PFSK-1 (cell line): ENCODE data around the gene TP63.

ENCODE experiments used
- POLR2AphosphoS5 ChIP-seq: IDR thresholded peaks from 2 replicates; pipeline ENCODE4 v1.6.1; 2012; ENCODE audit warnings: low read depth, mild to moderate bottlenecking, control low read depth, low read length, moderate library complexity
- REST ChIP-seq, 2 experiments: IDR thresholded peaks; 2 replicates each; pipeline versions ENCODE4 v1.6.1 to v1.8.0; 2011 to 2012; ENCODE audit warnings: low read depth in 2 of 2, low read length in 2 of 2, control low read depth in 1 of 2, inconsistent platforms in 1 of 2, mild to moderate bottlenecking in 1 of 2, moderate library complexity in 1 of 2; ENCODE audit not compliant: insufficient read depth in 1 of 2
- SIN3A ChIP-seq: IDR thresholded peaks from 2 replicates; pipeline ENCODE4 v1.6.1; 2012; ENCODE audit warnings: mild to moderate bottlenecking, low read length, moderate library complexity, borderline replicate concordance; ENCODE audit not compliant: insufficient read depth
- TAF1 ChIP-seq: IDR thresholded peaks from 2 replicates; pipeline ENCODE4 v1.6.1; 2012; ENCODE audit warnings: low read length, control low read depth, borderline replicate concordance; ENCODE audit not compliant: insufficient read depth

- no peak for TF ChIP-seq REST (IDR thresholded peaks at IDR 0.05; ENCODE audit: insufficient read depth in 1 of 2, low read depth in 2 of 2, low read length in 2 of 2)
- no peak for TF ChIP-seq POLR2AphosphoS5
- no peak for TF ChIP-seq TAF1
- no peak for TF ChIP-seq SIN3A
Measured at GRCh38 chr3:189914799-189915198, 283.6 kb downstream of the TP63 start.
